Renal cortical epithelial cell (primary cell): Measurements from ENCODE around the gene NAMPT. TPM values are rescaled to one million over a fixed set of nuclear protein-coding genes. Genes with fewer than 3 reads are reported as not detected.

Experiments
- DNase-seq: peaks from one replicate; pipeline ENCODE4 v3.0.0-alpha.2; 2011; ENCODE audit warnings: low read depth
- total RNA-seq: library from RNA; depleted of rRNA; stranded (reverse); fragments of >200 nt; gene quantifications from 2 replicates; pipeline ENCODE4 v1.2.3, GENCODE V29; 2014

The NAMPT gene
- total RNA-seq, 1 donor from 2014 or later, result 154 TPM

DNA sequence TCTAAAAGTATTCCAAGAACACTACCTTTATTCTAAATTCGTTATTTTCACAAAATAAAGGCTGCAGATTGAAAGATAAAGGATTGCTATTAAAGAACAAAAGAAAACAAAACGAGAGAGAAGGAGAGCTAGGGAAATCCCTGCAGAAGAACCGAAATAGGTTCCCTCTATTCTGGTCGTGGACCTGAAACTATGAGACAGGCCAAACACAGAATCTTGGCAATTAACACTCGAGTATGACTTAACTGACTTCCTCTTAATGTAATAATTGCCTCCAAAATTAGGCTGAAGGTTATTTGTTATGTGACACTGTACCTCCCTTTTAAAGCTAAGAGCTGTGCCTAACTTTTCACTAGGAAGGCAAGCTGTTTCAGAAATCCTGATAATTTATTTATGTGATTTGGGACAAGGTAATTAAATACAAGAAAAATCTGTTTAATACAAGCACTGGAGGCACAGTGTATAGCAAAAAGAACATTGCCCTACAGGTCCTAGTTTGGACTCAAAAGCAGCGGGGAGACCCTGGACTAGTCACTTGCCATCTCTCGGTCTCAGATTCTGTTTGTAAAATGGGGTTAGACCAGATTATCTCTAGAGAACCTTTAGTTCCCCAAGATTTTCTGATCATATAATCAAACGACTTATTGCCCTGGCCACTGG lies 11.6 kb downstream of the NAMPT start:
- DNase-seq, result no peak

DNA sequence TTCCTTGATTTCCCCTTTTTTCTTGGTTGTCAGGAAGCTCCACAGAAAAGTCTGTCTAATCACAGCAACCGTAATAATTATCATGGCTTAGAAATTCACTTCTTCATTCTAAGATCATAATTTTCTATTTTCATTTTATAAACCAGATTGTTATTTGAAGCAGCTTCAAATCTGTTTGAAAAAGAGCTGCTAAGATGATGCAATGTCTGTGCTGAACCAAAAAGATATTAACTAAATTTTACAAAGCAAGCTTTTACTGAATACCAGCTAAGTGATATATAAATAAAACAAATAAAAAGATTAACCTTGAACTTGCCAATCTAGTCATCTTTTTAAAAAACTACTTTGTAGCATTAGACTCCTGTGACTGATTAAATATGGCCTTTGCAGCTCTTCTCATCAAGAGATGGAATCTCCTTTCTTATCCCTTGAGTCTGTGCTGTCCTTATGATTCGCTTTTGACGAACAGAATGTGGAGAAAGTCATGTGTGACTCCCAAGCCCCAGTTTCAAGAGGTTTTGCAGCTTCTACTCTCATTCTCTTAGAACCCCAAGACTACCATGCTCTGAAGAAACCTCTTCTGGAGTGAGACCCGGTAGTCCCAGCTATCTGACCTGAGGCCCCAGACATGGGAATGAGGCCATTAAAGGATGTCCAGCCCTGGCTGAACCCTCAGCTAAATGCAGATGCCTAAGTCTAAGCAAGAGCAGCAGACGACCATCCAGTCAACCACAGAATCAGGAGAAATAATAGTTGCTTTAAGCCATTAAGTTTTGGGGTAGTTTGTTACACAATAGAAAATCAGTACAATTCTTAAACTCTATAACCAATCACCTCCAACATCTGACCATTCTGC lies 14.4 kb downstream of the NAMPT start:
- no peak for DNase-seq

DNA sequence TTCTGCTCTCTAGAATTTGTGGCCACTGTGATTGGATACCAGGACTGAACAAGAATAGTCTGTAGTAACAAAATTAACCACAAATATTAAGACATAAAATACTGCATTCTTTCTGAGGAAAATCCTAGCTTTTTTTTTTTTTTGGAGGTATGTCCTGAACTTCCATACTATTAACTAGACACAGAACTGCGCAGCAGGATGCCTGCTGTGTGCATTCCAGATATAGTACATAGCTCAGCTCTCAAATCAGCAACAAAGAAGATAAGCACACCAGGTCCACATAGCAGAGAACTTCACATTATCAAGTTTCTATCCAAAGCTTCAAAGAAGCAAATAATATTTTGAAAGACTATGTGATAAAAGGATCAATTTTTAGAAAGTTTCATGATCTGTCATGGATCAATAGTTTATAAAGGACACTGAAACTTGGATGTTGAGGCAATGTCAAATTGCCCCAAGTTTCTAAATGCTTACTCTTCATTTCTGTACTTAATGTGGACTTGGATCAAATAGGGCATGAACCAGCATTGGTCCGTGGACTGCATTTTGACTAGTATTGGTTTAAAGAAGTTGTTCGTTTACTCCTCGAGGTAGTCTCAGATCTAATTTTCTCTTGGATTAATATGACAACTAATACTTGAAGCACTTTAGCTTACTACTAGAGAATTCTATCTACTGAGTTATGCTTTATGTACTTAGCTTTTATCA lies 15.4 kb downstream of the NAMPT start:
- no peak for DNase-seq

DNA sequence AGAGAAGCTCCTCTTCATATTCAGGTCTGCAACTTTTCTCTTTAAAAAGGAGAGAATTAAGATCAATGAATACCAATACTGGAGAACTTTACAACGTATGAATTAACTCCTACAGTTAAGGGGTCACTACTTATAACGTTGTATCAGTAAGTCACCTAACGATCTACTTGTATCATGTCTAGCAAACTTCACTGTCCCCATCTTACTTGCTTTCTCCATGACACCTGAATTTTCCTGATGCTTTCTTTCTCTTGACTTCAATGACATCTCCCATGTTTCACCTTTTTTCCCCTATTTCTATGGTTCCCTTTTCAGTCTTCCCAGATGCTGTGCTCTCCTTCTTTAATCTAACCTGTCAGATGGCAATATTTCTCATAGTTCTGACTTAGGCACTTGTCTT lies 19.6 kb downstream of the NAMPT start:
- no peak for DNase-seq

DNA sequence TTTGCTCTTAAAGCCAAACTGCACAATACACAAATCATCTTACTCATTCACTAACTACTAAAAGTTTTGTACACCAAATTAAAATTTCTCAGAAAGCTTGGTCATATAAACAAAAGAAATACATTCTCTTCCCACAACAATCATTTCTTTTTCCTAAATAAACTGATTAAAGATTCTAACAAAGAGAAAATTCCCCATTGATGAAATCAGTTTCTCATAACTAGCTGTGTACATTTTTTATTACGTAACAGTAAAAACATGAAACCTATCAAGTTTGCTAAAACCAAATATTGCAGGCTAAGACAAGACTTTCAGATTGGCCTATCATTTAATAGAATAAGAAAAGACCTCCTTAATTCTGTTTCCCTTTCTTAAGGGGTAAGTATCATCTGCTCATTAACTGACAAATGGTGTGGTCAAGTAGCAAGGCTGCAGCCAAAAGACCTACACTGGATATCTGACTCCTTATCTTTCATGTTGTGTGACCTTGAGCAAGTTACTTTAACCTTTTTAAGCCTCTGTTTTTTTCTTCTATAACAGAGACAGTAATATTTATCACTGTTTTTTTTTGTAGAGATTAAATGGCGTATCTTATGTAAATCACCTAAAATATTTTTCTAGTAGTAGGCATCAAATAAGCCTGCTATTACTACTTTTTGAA lies 22.4 kb downstream of the NAMPT start:
- DNase-seq, result no peak

DNA sequence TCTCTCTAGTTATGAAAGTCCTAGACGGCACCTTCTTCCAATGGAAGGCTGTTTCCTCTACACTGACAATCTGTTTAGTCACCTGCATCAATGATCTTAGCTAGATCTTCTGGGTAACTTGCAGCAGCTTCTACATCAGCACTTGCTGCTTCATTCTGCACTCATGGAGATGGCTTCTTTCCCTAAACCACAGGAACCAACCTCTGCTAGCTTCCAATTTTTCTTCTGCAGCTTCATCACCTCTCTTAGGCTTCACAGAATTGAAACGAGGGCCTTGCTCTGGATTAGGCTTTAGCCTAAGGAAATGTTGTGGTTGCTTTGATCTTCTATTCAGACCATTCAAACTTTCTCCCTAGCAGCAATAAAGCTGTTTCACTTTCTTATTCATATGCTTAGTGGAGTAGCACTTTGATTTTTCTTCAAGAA lies 24.6 kb downstream of the NAMPT start:
- no peak for DNase-seq

DNA sequence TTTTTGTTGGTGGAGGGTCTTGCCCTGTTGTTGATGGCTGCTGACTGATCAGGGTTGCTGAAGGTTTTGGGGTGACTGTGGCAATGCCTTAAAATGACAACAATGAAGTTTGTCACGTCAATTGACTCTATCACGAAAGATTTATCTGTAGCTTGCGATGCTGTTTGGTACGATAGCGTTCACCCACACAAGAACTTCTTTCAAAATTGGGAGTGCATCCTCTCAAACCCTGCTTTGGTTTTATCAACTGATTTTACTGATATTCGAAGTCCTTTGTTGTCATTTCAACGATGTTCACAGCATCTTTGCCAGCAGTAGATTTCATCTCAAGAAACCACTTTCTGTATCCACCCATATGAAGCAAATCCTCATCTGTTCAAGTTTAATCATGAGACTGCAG lies 26.0 kb downstream of the NAMPT start:
- no peak for DNase-seq

DNA sequence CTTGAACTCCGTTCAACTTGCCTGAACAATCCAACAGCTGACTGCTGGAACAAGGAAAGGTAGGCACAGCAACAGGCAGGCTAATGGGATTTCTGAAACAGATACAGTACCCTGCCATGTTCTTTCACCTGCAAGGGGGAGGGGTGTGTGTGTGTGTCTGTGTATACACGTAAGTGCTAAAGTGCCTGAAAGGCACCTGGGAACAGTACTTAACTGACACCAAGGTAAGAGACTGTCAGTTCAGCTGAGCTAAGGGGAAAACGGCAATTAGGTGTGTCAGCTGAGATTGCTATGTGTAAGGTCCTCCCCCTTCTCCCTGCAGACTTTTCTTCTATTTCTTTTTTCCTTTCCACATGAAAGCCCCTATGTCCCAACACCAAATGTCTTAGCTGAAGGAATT lies 27.0 kb downstream of the NAMPT start:
- no peak for DNase-seq

DNA sequence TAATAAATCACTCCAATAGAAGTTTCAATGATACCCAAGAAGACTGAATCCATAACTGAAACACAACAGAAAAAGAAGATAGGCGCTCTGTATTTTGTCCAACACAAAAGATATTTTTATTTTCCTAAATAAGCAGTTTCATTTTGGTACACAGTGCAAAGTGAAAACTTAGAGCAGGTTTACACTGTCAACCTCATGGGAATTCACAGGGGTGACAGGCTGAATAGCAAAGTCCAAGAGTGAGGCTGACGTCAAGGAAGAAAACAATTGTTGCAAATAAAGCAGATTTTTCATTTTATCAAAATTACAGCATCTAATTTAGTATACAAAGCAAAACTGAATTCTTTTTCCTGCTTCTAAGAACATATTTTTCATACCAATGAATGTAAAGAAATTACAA lies 28.6 kb downstream of the NAMPT start:
- no peak for DNase-seq

DNA sequence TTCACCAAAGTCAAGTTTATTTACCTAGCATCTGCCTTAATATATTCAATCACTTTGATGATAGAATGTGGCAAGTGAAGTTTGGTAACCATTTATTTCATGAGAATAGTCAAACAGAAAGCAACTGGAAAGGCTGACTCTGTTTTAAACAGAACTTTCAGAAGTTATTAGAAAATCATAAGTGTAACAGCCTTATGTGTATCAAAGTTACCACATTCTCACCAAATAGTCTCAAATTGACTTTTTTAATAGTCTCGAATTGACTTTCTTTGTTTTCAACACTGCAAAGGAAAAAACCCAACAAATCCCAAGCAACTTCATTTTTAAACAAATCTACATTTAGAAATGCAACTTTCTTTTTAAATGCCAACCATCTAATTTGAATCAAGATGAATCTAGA lies 29.5 kb downstream of the NAMPT start:
- DNase-seq, result no peak

DNA sequence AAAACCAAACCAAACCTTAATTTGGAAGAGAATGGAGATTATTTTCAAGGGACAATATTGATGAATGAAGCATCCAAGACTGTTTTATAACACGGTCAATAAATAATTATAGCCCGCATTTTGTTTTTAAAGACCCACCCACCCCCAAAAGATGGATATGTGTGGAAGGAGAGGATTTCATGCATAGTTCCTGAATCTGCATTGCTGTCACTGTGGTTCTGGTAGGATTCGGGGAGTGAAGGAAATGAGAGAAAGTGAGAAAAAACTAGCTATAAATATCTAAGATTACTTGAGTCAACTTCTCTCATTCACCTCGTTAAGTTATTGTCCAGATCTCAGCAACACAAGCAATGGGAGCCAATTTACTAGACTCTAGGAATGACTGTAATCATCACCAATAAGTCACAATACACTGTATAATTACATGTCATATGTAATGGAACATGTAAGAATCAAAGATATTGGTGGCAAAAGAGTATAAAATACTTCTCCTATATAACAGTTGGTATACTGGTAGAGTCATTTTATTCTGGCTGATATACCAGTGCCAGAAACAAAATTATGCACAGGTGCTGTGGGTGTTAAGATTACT lies 30.2 kb downstream of the NAMPT start:
- no peak for DNase-seq

DNA sequence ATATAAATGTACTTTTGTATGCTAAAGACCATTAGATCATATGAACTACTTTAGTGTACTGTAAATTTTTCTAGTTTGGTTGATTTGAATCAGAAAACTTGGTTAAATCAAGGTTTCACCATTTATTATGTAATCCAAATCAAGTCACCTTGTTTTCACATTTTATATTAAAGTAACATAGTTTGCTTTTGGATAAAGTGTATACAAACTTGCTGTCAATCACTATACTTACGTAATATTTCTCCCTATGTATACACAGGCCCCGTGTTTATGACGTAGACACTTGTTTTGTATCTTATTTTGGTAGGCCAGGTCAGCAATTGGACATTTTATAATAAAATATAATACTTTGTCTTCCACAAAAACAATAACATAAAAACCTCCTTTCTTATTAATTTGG lies 32.2 kb downstream of the NAMPT start:
- DNase-seq, result no peak

DNA sequence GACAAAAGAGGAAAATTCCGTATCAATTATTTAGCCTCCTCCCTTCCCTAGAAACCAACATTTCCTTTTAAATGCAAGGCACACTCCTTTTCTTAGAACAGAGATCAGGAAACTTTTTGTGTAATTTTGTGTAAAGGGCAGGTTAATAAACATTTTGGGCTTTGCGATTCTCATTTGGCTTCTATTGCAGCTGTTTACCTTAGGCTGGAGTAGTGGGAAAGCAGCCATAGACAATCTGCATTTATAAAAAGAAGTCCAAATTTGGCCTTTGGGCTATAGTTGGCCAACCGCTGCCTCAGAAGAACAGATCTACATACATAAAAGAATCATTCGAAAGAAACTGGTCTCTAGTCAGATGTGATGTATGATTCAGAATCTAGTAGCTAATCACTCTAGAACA lies 35.3 kb downstream of the NAMPT start:
- DNase-seq, result no peak

DNA sequence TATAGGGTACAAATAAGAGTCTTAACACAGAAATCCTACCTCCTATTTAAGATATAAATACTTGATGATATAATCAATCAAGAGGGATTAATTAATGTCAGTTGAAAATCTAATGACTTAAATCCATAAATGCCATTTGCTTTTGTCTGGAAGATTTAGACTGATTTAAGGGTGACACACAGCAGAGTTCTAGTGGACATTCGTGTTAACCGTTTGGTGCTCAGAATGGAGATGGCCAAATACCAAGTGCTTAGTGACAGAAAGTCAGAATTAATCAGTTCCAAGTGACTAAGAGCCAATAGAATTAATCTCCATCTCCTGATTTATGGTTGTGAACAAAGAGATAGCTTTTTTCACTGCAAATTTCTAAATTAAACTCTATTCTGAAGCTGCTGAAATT lies 36.2 kb downstream of the NAMPT start:
- DNase-seq, result no peak

DNA sequence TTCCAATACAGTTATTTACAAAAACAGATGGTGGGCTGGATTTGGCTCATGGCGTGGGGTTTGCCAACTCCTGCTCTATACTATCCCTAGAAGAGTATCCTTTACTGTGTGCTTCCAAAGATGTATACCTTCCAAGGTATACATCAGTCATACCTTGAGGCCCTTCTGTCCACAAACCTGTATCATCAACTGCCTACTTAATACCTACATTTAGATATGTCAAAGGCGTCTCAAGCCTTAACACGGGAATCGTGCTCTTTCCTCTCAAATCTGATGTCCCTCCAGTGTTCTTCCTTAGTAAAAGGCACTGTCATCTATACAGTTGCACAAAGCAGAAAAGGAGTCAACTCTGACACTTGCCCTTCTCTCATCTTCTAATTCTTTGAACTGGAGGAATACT lies 36.9 kb downstream of the NAMPT start:
- no peak for DNase-seq

DNA sequence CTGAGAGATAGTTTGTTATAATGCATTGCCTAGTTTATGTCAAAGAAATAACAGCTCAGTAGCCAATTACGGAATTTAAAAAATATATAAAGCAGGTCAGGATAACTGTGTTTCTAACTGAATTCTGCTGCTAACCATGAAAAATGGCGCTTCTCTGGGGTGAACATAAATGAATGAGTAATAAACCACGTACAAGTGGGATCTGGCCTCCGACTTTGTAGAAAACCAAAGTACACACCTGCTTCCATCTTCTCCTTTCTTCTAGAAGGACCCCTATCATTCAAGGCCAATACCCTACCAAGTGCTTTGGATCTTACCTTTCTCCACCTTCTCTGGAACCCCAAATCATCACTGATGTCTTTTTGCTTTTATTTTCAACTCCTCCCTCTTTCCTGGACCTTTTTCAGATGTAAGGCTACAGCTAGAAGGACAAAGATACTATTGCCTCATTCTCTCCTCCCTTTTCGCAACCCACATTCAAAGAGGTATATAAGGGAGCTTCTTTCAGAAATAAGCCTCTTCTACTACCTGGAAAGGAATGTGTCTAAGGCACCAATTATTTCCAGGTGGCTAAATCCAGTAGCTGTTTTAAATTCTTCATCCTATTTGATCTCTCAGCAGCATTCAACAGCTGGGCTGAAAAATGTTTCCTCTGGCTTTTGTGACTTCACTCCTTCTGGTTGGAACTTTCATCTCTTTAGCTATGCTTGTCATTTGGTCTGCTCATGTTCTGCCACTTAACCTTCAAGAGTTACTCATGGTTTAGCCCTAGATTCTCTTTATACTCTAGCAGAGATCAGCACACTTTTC lies 37.7 kb downstream of the NAMPT start:
- no peak for DNase-seq

DNA sequence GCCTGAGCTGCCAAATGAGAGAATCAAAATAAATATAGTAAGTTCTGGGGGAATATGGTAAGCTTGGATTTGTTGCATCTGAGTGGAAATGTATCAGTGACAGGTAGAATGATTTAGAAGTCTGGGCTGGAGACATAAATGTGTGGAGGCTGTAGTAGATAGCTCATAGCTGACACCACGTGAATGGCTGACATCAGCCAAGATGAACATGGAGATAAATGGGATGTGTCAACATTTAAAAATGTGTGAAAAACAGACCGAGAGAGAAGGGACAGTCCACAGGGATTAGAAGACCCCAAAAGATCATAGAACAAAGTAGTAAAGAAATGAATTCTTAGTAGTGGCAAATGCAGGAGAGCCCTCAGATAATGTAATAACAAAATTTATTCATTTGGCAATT lies 40.9 kb downstream of the NAMPT start:
- no peak for DNase-seq

DNA sequence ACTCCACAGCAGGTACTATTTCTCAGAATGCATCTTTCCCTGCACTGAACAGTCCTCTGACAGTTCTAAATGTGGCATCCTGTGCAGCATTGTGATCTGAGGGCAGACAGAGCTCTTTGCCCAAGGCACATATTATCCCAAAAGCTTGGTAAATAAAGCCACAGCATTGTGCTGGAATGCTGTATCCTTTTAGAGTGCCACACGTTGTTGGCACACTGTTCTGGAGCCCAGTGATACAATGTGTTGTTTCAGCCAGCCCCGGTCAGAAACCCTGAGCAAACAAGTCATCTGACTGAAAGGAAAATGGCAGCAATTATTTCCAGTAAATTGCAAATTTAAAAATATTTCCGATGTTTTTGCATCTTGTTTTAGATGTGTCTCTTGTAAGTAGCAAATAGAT lies 45.4 kb downstream of the NAMPT start:
- no peak for DNase-seq

DNA sequence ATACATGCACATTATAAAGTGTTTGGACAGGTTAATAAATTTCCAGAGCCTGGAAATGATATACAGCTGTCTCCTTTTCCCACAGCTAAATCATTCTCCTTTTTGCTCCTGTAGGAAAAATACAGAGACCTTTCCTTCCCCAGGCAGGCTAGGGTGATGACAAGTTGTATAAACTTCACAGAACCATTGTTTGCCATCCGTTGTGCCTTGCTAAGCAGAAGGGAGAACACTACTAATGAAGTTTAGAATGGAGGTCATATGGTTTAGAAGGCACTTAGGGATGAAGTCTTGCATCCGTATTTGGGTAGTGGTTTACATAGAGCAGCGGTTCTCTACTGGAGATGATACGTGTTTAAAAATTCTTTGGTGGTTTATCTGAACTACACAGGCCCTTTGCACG lies 46.0 kb downstream of the NAMPT start:
- no peak for DNase-seq

DNA sequence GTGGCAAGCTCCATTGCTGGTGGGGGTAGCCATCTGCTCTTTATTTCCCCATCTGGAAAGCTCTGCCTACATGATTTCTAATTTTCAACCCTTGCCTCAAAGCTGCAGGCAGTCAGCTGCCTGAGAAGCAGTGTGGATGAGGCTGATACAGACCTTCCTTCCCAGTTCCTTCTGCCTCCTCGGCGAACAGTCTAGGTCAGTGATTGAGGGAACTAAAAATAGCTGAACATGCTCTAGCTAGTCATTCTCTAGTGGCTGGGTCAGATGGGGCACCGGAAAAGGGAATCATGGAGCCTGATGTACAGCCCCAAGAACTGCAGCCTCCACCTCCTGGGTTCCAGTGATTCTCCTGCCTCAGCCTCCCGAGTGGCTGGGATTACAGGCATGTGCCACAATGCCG lies 48.7 kb downstream of the NAMPT start:
- no peak for DNase-seq

DNA sequence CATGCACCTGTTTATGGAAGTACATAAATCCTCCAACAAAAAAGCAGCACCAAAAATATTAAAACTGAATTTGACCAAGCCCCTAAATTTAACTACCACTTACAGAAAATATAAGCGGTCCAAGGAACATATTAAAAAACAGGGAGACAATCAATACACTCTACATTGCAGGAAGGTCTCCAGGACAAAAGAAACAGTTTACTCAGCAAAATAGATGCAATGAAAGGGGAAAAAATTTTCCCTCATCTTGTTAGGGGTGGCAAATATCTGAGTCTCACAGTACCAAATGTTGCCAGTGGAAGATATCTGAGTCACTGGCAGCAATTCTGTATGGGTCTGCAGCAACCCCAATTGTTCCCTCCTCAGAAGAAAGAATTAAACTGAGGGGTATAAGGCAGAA lies 50.4 kb downstream of the NAMPT start:
- no peak for DNase-seq
